GM11168 (cell line): ENCODE measurements around the gene KLF13.

Experiments
- in situ Hi-C: fragments of 300-500 bp; cut with MboI; formaldehyde crosslinking; loops from one replicate; pipeline ENCODE4 v1.12.0; 2022; ENCODE audit warnings: low sequenced_read_pairs; ENCODE audit not compliant: unreplicated experiment

KLF13 gene

GRCh38 chr15:31374489-31374888, 47.9 kb downstream of the KLF13 start:
- in situ Hi-C loops, result no loop called here

- in situ Hi-C loops, result no loop called here
These were observed 48.4 kb downstream of the KLF13 start for GRCh38 chr15:31374986-31375385.

GRCh38 chr15:31375772-31376171, 49.1 kb downstream of the KLF13 start:
- in situ Hi-C loops, result no loop called here

- in situ Hi-C loops, result no loop called here
These were observed 49.9 kb downstream of the KLF13 start for GRCh38 chr15:31376511-31376910.

GRCh38 chr15:31377030-31377429, 50.4 kb downstream of the KLF13 start:
- in situ Hi-C loops, result no loop called here

GRCh38 chr15:31378363-31378903, 51.8 kb downstream of the KLF13 start:
- in situ Hi-C loops, result no loop called here

GRCh38 chr15:31379042-31379441, 52.4 kb downstream of the KLF13 start:
- in situ Hi-C loops, result no loop called here

- in situ Hi-C loops, result no loop called here
These were observed 52.9 kb downstream of the KLF13 start for GRCh38 chr15:31379577-31379976.

- in situ Hi-C loops, result no loop called here
These were observed 55.4 kb downstream of the KLF13 start for GRCh38 chr15:31381801-31382712.

GRCh38 chr15:31382713-31383045, 56.0 kb downstream of the KLF13 start:
- in situ Hi-C loops, result no loop called here

GRCh38 chr15:31383139-31383538, 56.5 kb downstream of the KLF13 start:
- in situ Hi-C loops, result no loop called here

- in situ Hi-C loops, result no loop called here
These were observed 57.9 kb downstream of the KLF13 start for GRCh38 chr15:31384568-31384967.

- in situ Hi-C loops, result no loop called here
These were observed 59.1 kb downstream of the KLF13 start for GRCh38 chr15:31385736-31386135.

GRCh38 chr15:31387092-31387478, 60.5 kb downstream of the KLF13 start:
- in situ Hi-C loops, result no loop called here

GRCh38 chr15:31387479-31388118, 61.0 kb downstream of the KLF13 start:
- in situ Hi-C loops, result no loop called here

- in situ Hi-C loops, result no loop called here
These were observed 62.9 kb downstream of the KLF13 start for GRCh38 chr15:31389576-31389975.

- in situ Hi-C loops, result no loop called here
These were observed 63.4 kb downstream of the KLF13 start for GRCh38 chr15:31390029-31390428.

- in situ Hi-C loops, result no loop called here
These were observed 64.3 kb downstream of the KLF13 start for GRCh38 chr15:31390777-31391486.

GRCh38 chr15:31391687-31392671, 65.3 kb downstream of the KLF13 start:
- in situ Hi-C loops, result no loop called here
